ENCODE measurements around the gene SLC17A9.

Gene SLC17A9

GRCh38 chr20:63009045-63009961, 56.8 kb downstream of the SLC17A9 start:
- Histone ChIP-seq H3K9me3 (ENCODE audit: control insufficient read depth, low read length) (no peaks in the 10 kb centered on the region), H3K36me3 (ENCODE audit: control insufficient read depth, insufficient read depth, low read length) (no peaks in the 10 kb centered on the region), H3K4me1 (ENCODE audit: control insufficient read depth, insufficient read depth, low read length) (peaks cover 8% of the 10 kb centered on the region), H3K4me3 (ENCODE audit: low read length) (no peak overlapping the region), H3K27me3 (ENCODE audit: control insufficient read depth, insufficient read depth, low read length) (peaks cover 81% of the 10 kb centered on the region), H3K9ac (ENCODE audit: low read length) (no peak overlapping the region)

DNA sequence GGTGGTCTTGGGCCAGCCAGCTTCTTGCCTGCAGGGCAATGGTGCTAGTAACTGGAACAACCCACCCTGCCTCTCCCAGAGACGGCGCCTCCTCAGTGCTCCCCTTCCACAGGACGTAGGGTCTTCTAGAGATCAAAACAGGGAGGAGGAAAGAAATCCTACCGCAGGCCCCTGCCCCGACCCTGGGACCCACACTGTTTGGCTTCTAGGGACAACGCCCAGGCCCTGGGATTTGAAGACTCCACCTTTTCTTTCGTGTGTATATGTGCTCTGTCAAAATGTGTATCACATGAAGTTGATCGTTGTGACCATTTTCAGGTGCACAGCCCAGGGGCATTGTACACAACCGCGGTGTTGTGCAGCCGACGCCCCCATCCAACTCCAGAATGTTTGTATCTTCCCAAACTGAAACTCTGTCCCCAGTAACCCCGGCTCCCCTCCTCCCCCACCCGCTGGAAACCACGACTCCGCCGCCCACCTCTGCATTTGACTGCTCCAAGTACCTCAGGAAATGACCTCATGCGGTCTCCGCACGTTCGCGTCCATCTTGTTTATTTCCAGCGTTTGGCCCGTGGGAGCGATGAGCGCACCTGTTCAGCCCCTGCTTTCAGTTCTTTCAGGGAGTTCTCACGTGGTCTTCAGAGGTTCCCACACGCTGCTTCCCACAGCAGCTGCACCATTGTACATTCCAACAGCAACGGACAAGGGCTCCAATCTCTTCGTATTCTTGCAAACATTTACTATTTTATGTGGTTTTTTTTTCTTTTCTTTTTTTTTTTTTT, 57.7 kb downstream of the SLC17A9 start:
- Histone ChIP-seq H3K9me3 (ENCODE audit: control insufficient read depth, low read length) (no peaks in the 10 kb centered on the region), H3K4me3 (ENCODE audit: low read length) (no peak overlapping the region), H3K9ac (ENCODE audit: low read length) (no peak overlapping the region), H3K36me3 (ENCODE audit: control insufficient read depth, insufficient read depth, low read length) (no peaks in the 10 kb centered on the region), H3K4me1 (ENCODE audit: control insufficient read depth, insufficient read depth, low read length) (peaks cover 8% of the 10 kb centered on the region), H3K27me3 (ENCODE audit: control insufficient read depth, insufficient read depth, low read length) (peaks cover 81% of the 10 kb centered on the region)

DNA sequence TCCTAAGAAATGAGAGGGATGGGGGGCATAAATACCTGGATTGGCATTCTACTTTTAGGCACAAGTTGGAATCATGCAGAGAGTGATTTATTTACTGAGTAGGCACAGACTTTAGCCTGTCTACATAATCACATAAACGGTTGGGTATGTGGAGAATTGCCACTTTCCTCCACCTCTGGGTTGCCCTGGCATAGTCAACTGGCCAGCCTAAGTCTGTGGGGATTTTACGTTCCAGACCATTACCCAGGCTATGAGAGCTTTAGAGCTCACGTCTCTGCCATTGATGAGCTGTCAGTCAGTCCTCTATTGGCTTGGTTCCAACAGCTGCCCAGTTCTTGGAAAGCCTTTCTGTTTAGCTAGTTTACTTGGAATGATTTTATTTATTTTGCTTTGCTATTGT, 59.3 kb downstream of the SLC17A9 start:
- Histone ChIP-seq H3K9me3 (ENCODE audit: control insufficient read depth, low read length) (no peaks in the 10 kb centered on the region), H3K4me3 (ENCODE audit: low read length) (no peak overlapping the region), H3K9ac (ENCODE audit: low read length) (no peak overlapping the region), H3K27me3 (ENCODE audit: control insufficient read depth, insufficient read depth, low read length) (peaks cover 79% of the 10 kb centered on the region), H3K4me1 (ENCODE audit: control insufficient read depth, insufficient read depth, low read length) (peaks cover 8% of the 10 kb centered on the region), H3K36me3 (ENCODE audit: control insufficient read depth, insufficient read depth, low read length) (no peaks in the 10 kb centered on the region)

DNA sequence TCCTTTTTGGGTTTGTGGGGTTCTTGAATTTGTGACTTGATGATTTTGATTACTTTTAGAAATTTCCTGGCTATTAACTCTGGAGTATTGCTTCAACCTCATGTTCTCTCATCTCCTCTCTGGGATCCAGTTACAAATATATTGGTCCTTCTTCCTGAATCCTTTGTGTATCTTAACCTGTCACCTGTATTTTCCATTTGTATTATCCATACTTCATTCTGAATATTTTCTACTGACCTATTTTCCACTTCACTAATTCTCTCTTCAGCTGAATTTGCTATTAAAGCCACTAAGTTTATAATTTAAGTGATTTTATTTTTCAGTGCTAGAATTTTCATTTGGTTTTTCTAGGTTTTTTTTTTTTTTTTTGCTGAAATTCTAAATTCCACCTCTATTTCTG, 60.7 kb downstream of the SLC17A9 start:
- no peaks in the 10 kb centered on the region for H3K36me3 ChIP-seq (ENCODE audit: control insufficient read depth, insufficient read depth, low read length)
- no peak overlapping the region for H3K4me3 ChIP-seq (ENCODE audit: low read length)
- H3K4me1 ChIP-seq (ENCODE audit: control insufficient read depth, insufficient read depth, low read length) = peaks cover 8% of the 10 kb centered on the region
- peaks cover 75% of the 10 kb centered on the region for H3K27me3 ChIP-seq (ENCODE audit: control insufficient read depth, insufficient read depth, low read length)
- H3K9me3 ChIP-seq (ENCODE audit: control insufficient read depth, low read length) = no peaks in the 10 kb centered on the region
- no peak overlapping the region for H3K9ac ChIP-seq (ENCODE audit: low read length)

DNA sequence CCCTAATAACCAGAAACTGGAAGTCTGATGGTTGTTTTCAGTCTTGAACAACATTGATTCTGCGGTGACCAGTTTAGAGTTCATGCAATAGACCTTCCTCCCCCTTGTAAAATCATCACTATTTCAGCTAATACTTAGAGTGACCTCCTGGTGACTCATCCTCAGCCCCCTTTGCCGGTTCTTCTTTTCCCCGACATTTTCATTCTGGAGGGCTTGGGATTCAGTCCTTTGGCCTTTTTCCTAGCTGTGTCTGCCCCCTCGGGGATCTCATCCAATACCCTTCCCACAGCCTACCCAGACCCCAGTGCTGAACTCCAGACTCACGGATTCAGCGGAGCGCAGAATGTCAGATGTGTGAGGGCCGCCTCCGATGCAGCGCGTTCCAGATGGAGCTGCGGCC, 61.8 kb downstream of the SLC17A9 start:
- no peaks in the 10 kb centered on the region for H3K9me3 ChIP-seq (ENCODE audit: control insufficient read depth, low read length)
- H3K27me3 ChIP-seq (ENCODE audit: control insufficient read depth, insufficient read depth, low read length) = peaks cover 64% of the 10 kb centered on the region
- peaks cover under 1% of the 10 kb centered on the region for H3K4me1 ChIP-seq (ENCODE audit: control insufficient read depth, insufficient read depth, low read length)
- no peaks in the 10 kb centered on the region for H3K36me3 ChIP-seq (ENCODE audit: control insufficient read depth, insufficient read depth, low read length)
- no peak overlapping the region for H3K4me3 ChIP-seq (ENCODE audit: low read length)
- H3K9ac ChIP-seq (ENCODE audit: low read length) = no peak overlapping the region

DNA sequence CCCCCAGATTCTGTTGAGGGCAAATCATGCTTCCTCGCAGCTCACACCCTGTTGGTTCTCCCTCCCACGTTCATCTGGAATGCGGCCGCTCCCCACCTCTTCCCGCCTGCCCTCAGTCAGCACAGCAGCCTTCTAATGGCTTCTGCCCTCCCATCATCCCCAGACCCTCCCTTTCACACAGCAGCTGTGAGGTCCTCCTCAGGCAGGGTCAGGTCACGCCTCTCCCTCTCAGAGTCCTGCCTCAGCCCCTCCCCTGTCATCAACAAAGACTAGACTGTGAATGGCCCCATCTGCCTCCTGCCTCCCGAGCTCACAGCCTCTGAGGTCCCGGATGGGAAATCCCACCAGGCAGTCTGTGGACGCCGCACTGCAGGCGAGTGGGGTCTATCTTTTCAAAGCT, 62.2 kb downstream of the SLC17A9 start:
- no peak overlapping the region for H3K4me3 ChIP-seq (ENCODE audit: low read length)
- H3K9ac ChIP-seq (ENCODE audit: low read length) = no peak overlapping the region
- H3K9me3 ChIP-seq (ENCODE audit: control insufficient read depth, low read length) = no peaks in the 10 kb centered on the region
- no peaks in the 10 kb centered on the region for H3K4me1 ChIP-seq (ENCODE audit: control insufficient read depth, insufficient read depth, low read length)
- peaks cover 60% of the 10 kb centered on the region for H3K27me3 ChIP-seq (ENCODE audit: control insufficient read depth, insufficient read depth, low read length)
- H3K36me3 ChIP-seq (ENCODE audit: control insufficient read depth, insufficient read depth, low read length) = no peaks in the 10 kb centered on the region

DNA sequence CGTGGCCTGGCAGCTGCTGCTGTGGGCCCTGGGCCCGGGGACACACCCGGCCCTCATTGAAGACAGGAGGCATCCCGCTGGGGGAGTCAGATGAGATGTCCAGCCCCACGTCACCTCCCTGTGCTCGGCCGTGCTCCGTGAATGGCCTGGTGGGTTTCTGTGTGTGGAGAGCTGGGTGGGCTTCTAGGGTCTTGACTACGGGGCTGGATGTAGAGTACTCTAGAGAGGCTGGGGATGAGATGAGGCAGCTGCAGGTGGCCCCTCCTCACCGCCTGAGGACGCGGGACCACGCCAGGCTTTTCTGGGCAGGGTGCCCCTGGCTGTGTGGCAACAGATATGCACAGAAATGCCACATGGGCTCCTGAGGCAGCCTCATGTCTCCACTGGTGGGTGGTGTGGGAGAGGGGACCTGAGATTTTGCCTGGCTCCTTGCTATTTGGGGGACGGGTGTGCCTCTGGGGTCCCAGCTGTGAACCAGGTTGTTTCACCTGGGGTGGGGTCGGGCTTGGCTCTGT, 62.7 kb downstream of the SLC17A9 start:
- Histone ChIP-seq H3K9ac (ENCODE audit: low read length) (no peak overlapping the region), H3K36me3 (ENCODE audit: control insufficient read depth, insufficient read depth, low read length) (no peaks in the 10 kb centered on the region), H3K4me3 (ENCODE audit: low read length) (no peak overlapping the region), H3K4me1 (ENCODE audit: control insufficient read depth, insufficient read depth, low read length) (no peaks in the 10 kb centered on the region), H3K27me3 (ENCODE audit: control insufficient read depth, insufficient read depth, low read length) (peaks cover 55% of the 10 kb centered on the region), H3K9me3 (ENCODE audit: control insufficient read depth, low read length) (no peaks in the 10 kb centered on the region)

DNA sequence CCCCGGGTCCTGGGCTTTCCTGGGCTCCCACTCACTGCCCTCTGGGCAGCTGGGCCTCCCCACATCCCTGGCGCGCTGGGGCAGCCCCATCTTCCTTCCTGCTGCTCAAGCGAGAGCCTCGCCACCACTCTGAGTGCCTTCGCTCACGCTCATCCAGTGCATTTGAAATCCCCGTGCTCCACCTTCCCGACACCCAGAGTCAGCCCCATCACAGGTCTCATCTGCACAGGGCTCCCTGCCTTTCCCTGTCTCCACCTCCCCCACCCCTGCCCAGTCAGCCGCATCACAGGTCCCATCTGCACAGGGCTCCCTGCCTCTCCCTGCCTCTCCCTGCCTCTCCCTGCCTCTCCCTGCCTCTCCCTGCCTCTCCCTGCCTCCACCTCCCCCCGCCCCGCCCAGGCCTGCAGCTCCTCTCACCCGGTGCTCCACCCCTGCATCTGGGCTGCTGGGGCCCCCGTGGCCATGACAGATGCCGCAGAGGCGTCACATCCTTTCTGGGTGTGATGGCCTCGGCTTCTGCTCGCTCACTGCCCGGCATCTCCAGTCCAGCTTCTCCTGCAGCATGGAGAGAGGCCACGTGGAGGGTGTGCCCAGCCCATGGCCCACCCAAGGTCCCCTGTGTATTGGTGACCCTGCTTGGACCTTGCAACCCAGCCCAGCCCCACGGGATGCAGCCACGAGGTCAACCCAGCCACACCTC, 63.3 kb downstream of the SLC17A9 start:
- no peak overlapping the region for H3K9ac ChIP-seq (ENCODE audit: low read length)
- H3K36me3 ChIP-seq (ENCODE audit: control insufficient read depth, insufficient read depth, low read length) = no peaks in the 10 kb centered on the region
- H3K4me1 ChIP-seq (ENCODE audit: control insufficient read depth, insufficient read depth, low read length) = no peaks in the 10 kb centered on the region
- H3K4me3 ChIP-seq (ENCODE audit: low read length) = no peak overlapping the region
- peaks cover 52% of the 10 kb centered on the region for H3K27me3 ChIP-seq (ENCODE audit: control insufficient read depth, insufficient read depth, low read length)
- no peaks in the 10 kb centered on the region for H3K9me3 ChIP-seq (ENCODE audit: control insufficient read depth, low read length)

DNA sequence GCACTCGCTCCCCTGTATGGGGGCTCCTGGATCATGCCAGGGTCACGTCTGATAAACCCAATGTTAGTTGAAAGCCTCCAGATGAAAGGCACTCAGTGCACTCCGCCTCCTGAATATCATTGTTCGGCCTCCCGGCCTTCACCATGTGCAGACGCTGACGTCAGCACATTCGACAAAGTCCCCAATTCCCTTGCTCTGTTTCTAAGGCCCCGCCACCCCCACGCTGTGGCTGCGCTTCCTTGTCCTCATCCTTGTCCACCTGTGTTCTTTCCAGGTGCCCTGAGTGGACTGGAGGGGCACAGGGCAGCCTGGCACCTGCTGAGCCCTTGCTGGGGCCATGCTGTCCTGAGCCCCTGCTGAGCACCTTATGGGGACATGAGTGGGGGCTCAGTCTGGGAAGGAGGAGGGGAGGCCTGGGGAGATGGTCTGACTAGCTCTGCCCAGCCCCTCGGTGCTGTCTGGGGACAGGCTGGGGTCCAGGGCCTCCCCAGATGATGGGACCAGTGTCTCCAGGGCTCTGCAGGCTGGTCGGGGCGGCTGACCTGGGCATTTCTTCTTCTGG, 64.1 kb downstream of the SLC17A9 start:
- Histone ChIP-seq H3K4me1 (ENCODE audit: control insufficient read depth, insufficient read depth, low read length) (no peaks in the 10 kb centered on the region), H3K36me3 (ENCODE audit: control insufficient read depth, insufficient read depth, low read length) (no peaks in the 10 kb centered on the region), H3K9me3 (ENCODE audit: control insufficient read depth, low read length) (no peaks in the 10 kb centered on the region), H3K27me3 (ENCODE audit: control insufficient read depth, insufficient read depth, low read length) (peaks cover 53% of the 10 kb centered on the region), H3K9ac (ENCODE audit: low read length) (no peak overlapping the region), H3K4me3 (ENCODE audit: low read length) (no peak overlapping the region)

DNA sequence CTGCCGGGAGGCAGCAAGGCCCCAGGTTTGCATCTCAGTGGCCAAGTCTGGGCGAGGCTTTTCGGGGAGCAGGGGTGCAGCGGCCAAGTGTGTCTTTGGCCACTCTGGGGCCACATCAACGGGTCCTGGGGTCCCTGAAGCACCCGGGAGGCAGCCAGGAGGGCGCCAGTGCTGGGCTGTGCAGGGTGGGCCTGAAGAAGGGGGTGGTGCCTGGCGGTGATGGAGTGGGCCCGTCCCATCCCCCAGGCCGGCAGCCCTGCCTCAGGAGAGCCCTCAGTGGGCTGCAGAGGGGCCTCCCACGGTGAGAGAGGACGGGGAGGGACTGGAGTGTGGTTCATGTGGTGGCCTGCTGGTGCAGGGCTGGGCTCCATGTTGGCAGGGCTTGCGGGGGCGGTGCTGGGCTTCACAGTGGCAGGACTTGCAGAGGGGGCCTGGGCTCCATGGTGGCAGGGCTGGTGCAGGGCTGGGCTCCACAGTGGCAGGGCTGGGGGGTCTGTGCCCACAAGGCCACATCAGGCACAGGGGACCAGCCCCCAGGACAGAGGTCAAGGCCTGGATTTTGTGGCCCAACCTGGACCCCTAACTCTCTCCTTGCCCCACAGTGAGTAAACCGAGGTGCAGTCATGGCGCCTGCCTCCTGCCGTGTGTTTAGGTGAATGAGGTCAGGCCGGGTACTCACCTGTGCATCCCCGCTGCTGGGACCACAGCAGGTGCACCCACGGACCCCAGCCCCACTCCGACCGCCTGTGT, 64.7 kb downstream of the SLC17A9 start:
- H3K27me3 ChIP-seq (ENCODE audit: control insufficient read depth, insufficient read depth, low read length) = peaks cover 56% of the 10 kb centered on the region
- H3K36me3 ChIP-seq (ENCODE audit: control insufficient read depth, insufficient read depth, low read length) = no peaks in the 10 kb centered on the region

GRCh38 chr20:63017826-63018411, 65.4 kb downstream of the SLC17A9 start:
- Histone ChIP-seq H3K9me3 (ENCODE audit: control insufficient read depth, low read length) (no peaks in the 10 kb centered on the region), H3K36me3 (ENCODE audit: control insufficient read depth, insufficient read depth, low read length) (no peaks in the 10 kb centered on the region), H3K27me3 (ENCODE audit: control insufficient read depth, insufficient read depth, low read length) (peaks cover 51% of the 10 kb centered on the region), H3K4me1 (ENCODE audit: control insufficient read depth, insufficient read depth, low read length) (no peaks in the 10 kb centered on the region), H3K4me3 (ENCODE audit: low read length) (no peak overlapping the region), H3K9ac (ENCODE audit: low read length) (no peak overlapping the region)

More for the DNA sequence above, 64.7 kb downstream of the SLC17A9 start:
- Histone ChIP-seq H3K4me3 (ENCODE audit: low read length) (no peak overlapping the region), H3K9ac (ENCODE audit: low read length) (no peak overlapping the region), H3K4me1 (ENCODE audit: control insufficient read depth, insufficient read depth, low read length) (no peaks in the 10 kb centered on the region), H3K9me3 (ENCODE audit: control insufficient read depth, low read length) (no peaks in the 10 kb centered on the region)
